Activated naive CD4-positive, alpha-beta T cell treated with anti-CD3 and anti-CD28 coated beads, Interleukin-2, amount 50 U/mL, for 16 hours (primary cell): Measurements from ENCODE around the gene KIF2C.
"Not testable (repeated sequence)": the region's sequence is repeated elsewhere in the genome, so short reads cannot be mapped to it uniquely, and the experiment has no call there.

Experiments used
- DNase-seq: peaks from one replicate; pipeline ENCODE4 v3.0.0-alpha.2; 2020

Gene KIF2C

GRCh38 chr1:44739307-44740178 is at the start of gene KIF2C:
KIF2C (plus strand) TSS chr1:44739837; CDS start chr1:44739933, 96 bp downstream.
- peak; percentile 99 for DNase-seq

GRCh38 chr1:44693159-44693558 is 46.5 kb upstream of the KIF2C start:
- DNase-seq: no peak

GRCh38 chr1:44693900-44694299 is 45.7 kb upstream of the KIF2C start:
- DNase-seq: no peak

- no peak for DNase-seq
Measured at GRCh38 chr1:44694863-44695478, 44.7 kb upstream of the KIF2C start.

- no peak for DNase-seq
Measured at GRCh38 chr1:44695671-44696070, 44.0 kb upstream of the KIF2C start.

GRCh38 chr1:44696101-44696500 is 43.5 kb upstream of the KIF2C start:
- no peak for DNase-seq

GRCh38 chr1:44696789-44697345 is 42.8 kb upstream of the KIF2C start:
- DNase-seq: peak; percentile 34

- DNase-seq: no peak
Measured at GRCh38 chr1:44698138-44698537, 41.5 kb upstream of the KIF2C start.

GRCh38 chr1:44699375-44699774 is 40.3 kb upstream of the KIF2C start:
- DNase-seq: not testable (repeated sequence)

GRCh38 chr1:44700573-44700972 is 39.1 kb upstream of the KIF2C start:
- no peak for DNase-seq

- DNase-seq: no peak
Measured at GRCh38 chr1:44701141-44701573, 38.5 kb upstream of the KIF2C start.

GRCh38 chr1:44705470-44705869 is 34.2 kb upstream of the KIF2C start:
- DNase-seq: no peak

- no peak for DNase-seq
Measured at GRCh38 chr1:44705938-44706337, 33.7 kb upstream of the KIF2C start.

GRCh38 chr1:44707112-44707881 is 32.3 kb upstream of the KIF2C start:
- DNase-seq: no peak

GRCh38 chr1:44707959-44708831 is 31.4 kb upstream of the KIF2C start:
- DNase-seq: no peak

GRCh38 chr1:44713321-44713781 is 26.3 kb upstream of the KIF2C start:
- no peak for DNase-seq

GRCh38 chr1:44714532-44714931 is 25.1 kb upstream of the KIF2C start:
- no peak for DNase-seq

- peak; percentile 58 for DNase-seq
Measured at GRCh38 chr1:44714944-44715571, 24.6 kb upstream of the KIF2C start.

- DNase-seq: no peak
Measured at GRCh38 chr1:44717156-44717555, 22.5 kb upstream of the KIF2C start.

GRCh38 chr1:44717653-44718052 is 22.0 kb upstream of the KIF2C start:
- DNase-seq: no peak

GRCh38 chr1:44718091-44718490 is 21.5 kb upstream of the KIF2C start:
- DNase-seq: no peak

- DNase-seq: no peak
Measured at GRCh38 chr1:44719318-44719717, 20.3 kb upstream of the KIF2C start.
